Astrocyte of the cerebellum (primary cell): ENCODE results near the gene NAPB.

ENCODE experiments used
- DNase-seq: peaks from one replicate; pipeline ENCODE4 v3.0.0-alpha.2; 2011; ENCODE audit warnings: low read depth
- H3K4me3 ChIP-seq: 2 replicates; pipeline ENCODE4 v1.5.1; 2011; ENCODE audit warnings: mild to moderate bottlenecking, low read depth, low read length, moderate library complexity
- in situ Hi-C: cut with HindIII; loops from 2 replicates; pipeline ENCODE4 v1.10.0; 2017; ENCODE audit warnings: low sequenced_read_pairs
- TF ChIP-seq, protein P1 (sequence below): IDR thresholded peaks from 2 replicates; pipeline ENCODE4 v1.5.1; 2012; ENCODE audit warnings: low read length, low read depth, moderate library complexity, mild to moderate bottlenecking; ENCODE audit errors: missing control alignments

The NAPB gene

GRCh38 chr20:23374441-23374840 is 46.8 kb downstream of the NAPB start:
- in situ Hi-C loops = no loop called here
- no peak for DNase-seq
- TF ChIP-seq, protein P1, sequence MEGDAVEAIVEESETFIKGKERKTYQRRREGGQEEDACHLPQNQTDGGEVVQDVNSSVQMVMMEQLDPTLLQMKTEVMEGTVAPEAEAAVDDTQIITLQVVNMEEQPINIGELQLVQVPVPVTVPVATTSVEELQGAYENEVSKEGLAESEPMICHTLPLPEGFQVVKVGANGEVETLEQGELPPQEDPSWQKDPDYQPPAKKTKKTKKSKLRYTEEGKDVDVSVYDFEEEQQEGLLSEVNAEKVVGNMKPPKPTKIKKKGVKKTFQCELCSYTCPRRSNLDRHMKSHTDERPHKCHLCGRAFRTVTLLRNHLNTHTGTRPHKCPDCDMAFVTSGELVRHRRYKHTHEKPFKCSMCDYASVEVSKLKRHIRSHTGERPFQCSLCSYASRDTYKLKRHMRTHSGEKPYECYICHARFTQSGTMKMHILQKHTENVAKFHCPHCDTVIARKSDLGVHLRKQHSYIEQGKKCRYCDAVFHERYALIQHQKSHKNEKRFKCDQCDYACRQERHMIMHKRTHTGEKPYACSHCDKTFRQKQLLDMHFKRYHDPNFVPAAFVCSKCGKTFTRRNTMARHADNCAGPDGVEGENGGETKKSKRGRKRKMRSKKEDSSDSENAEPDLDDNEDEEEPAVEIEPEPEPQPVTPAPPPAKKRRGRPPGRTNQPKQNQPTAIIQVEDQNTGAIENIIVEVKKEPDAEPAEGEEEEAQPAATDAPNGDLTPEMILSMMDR = no peak
- no peak overlapping the region for H3K4me3 ChIP-seq

- in situ Hi-C loops = no loop called here
- TF ChIP-seq, protein P1 = no peak
- DNase-seq = no peak
- no peak overlapping the region for H3K4me3 ChIP-seq
These were observed 49.8 kb downstream of the NAPB start for GRCh38 chr20:23371496-23371895.

DNA sequence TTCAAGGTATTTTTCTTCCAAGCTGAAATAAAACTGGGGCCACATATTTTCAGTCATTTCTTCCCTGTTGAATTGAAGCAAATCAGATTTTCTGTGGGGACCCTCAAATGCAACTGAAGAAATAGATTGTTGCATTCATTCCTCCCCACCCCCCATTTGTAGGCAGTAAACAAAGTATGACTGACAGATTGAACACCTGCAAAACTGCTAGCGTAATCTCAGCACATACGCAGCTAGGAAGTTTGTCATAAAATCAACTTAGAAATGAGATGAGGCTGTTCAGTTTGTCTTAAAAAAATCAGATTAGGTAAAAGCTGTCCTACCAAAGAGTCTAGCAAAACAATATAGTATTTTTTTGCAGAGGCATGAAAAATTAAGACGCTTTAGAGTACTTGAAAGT is 50.4 kb downstream of the NAPB start:
- H3K4me3 ChIP-seq = no peak overlapping the region
- in situ Hi-C loops = no loop called here
- TF ChIP-seq, protein P1 = no peak
- no peak for DNase-seq

GRCh38 chr20:23370274-23370673 is 51.0 kb downstream of the NAPB start:
- TF ChIP-seq, protein P1 = no peak
- H3K4me3 ChIP-seq = no peak overlapping the region
- in situ Hi-C loops = no loop called here
- no peak for DNase-seq

DNA sequence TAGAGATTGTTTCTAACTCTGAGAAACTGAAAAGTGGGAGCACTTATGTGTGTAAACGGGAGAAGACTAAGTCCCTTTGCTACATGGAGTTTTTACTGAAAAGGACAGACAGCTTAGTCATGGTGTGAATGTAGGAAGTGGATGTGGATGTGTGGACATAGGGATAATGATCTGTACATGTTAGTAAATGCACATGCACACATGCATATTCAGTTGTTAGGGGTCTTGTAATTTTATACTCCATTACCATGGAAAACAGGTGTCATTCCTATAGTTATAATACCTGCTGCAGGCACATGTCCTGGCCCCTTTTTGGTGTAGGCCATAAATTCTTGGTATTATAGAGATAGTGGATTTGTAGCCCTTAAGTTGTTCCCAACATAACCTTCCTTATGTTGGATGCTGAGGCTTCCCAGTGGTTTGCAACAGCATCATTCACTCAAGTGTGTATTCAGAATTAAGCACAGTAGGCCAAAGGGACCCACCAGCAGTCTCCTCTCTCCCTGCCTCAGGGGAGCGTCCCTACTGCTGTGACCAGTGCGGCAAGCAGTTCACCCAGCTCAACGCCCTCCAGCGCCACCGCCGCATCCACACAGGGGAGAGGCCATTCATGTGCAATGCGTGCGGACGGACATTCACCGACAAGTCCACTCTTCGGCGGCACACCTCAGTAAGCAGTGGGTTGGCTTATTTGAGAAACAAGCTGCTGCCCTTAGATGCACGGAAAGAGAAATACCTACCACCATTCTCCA is 52.0 kb downstream of the NAPB start:
- TF ChIP-seq, protein P1 = no peak
- in situ Hi-C loops = no loop called here
- H3K4me3 ChIP-seq = no peak overlapping the region
- no peak for DNase-seq

GRCh38 chr20:23368316-23369071 is 52.8 kb downstream of the NAPB start:
- no peak overlapping the region for H3K4me3 ChIP-seq
- in situ Hi-C loops = no loop called here
- DNase-seq = no peak
- TF ChIP-seq, protein P1 = no peak
